SK-N-SH treated with all-trans-retinoic acid at 6 μM for 48 hours (cell line): ENCODE measurements around the gene AGAP1.

Experiments
- ARNTL ChIP-seq: fragments of 450-650 bp; formaldehyde crosslinking; IDR thresholded peaks from 2 replicates; pipeline ENCODE4 v1.5.0; 2020; ENCODE audit warnings: low read depth, mild to moderate bottlenecking, moderate library complexity, borderline replicate concordance
- CREB5 ChIP-seq: fragments of 250-450 bp; sonication (Bioruptor Pico); IDR thresholded peaks from 2 replicates; pipeline ENCODE4 v1.5.1; 2020; ENCODE audit warnings: low read depth, mild to moderate bottlenecking, moderate library complexity
- PATZ1 ChIP-seq: fragments of 250-450 bp; sonication (Bioruptor Pico); IDR thresholded peaks from 2 replicates; pipeline ENCODE4 v1.8.0; 2020; ENCODE audit warnings: mild to moderate bottlenecking, moderate library complexity, borderline replicate concordance
- ZFP30 ChIP-seq: fragments of 450-650 bp; formaldehyde crosslinking; IDR thresholded peaks from 2 replicates; pipeline ENCODE4 v1.5.0; 2022; ENCODE audit warnings: mild to moderate bottlenecking, moderate library complexity

GRCh38 chr2:235710933-235711332, 217.1 kb downstream of the AGAP1 start:
- TF ChIP-seq CREB5: no peak
- TF ChIP-seq ZFP30 (CRISPR knock-in tag): no peak
- no peak for TF ChIP-seq PATZ1 (CRISPR knock-in tag)
- no peak for TF ChIP-seq ARNTL (CRISPR knock-in tag)
